Suprapubic skin (tissue), 4 donors: Measurements from ENCODE around the gene DNHD1. TPM values are rescaled to one million over a fixed set of nuclear protein-coding genes. Genes with fewer than 3 reads are reported as not detected.

Experiments
- DNase-seq, 2 donors: peaks; one replicate each; pipeline ENCODE4 v3.0.0-alpha.2; 2019; ENCODE audit warnings: low spot score in 2 of 2
- H3K27ac ChIP-seq: fragments of 200-600 bp; sonication (generic); one replicate; pipeline ENCODE4 v1.5.1; 2019
- H3K27me3 ChIP-seq: fragments of 200-600 bp; sonication (generic); one replicate; pipeline ENCODE4 v1.5.1; 2019
- H3K36me3 ChIP-seq: fragments of 200-600 bp; sonication (generic); one replicate; pipeline ENCODE4 v1.5.1; 2019
- H3K4me1 ChIP-seq: fragments of 200-600 bp; sonication (generic); one replicate; pipeline ENCODE4 v1.5.1; 2019
- H3K4me3 ChIP-seq: fragments of 200-600 bp; sonication (generic); one replicate; pipeline ENCODE4 v1.5.1; 2019; ENCODE audit warnings: mild to moderate bottlenecking
- H3K9me3 ChIP-seq: fragments of 200-600 bp; sonication (generic); one replicate; pipeline ENCODE4 v1.5.1; 2019
- EP300 ChIP-seq: sonication (generic); formaldehyde crosslinking; IDR thresholded peaks from one replicate; pipeline ENCODE4 v1.6.1; 2017; ENCODE audit warnings: antibody characterized with exemption
- POLR2A ChIP-seq, 2 donors: fragments of 450-650 bp; IDR thresholded peaks; one replicate each; pipeline ENCODE4 v1.6.1; 2017; ENCODE audit warnings: antibody characterized with exemption in 2 of 2, mild to moderate bottlenecking in 2 of 2, moderate library complexity in 2 of 2
- POLR2AphosphoS5 ChIP-seq, 3 donors: sonication (generic); formaldehyde crosslinking; IDR thresholded peaks; one replicate each; pipeline ENCODE4 v1.6.1; 2017; ENCODE audit warnings: antibody characterized with exemption in 3 of 3
- WGBS: methylation state at CpG from one replicate; pipeline ENCODE4 v1.1.5; 2018; 5-methylcytosine and 5-hydroxymethylcytosine counted together
- total RNA-seq, 4 donors: library from RNA; depleted of rRNA; stranded (reverse); fragments of >200 nt; gene quantifications; one replicate each; pipeline ENCODE4 v1.1.0, GENCODE V29; 2016
- TF ChIP-seq, protein P1 (sequence below), 2 donors: fragments of 200-600 bp in 1 of 2; fragments of 450-650 bp in 1 of 2; sonication (generic) in 1 of 2; IDR thresholded peaks; one replicate each; pipeline ENCODE4 v1.5.1; 2016 to 2019; ENCODE audit warnings: antibody characterized with exemption in 2 of 2, mild to moderate bottlenecking in 1 of 2, moderate library complexity in 1 of 2

DNHD1 gene
- total RNA-seq, 4 donors from 2014 or later = 6.2 to 32.0 (median 9.6) TPM

DNA sequence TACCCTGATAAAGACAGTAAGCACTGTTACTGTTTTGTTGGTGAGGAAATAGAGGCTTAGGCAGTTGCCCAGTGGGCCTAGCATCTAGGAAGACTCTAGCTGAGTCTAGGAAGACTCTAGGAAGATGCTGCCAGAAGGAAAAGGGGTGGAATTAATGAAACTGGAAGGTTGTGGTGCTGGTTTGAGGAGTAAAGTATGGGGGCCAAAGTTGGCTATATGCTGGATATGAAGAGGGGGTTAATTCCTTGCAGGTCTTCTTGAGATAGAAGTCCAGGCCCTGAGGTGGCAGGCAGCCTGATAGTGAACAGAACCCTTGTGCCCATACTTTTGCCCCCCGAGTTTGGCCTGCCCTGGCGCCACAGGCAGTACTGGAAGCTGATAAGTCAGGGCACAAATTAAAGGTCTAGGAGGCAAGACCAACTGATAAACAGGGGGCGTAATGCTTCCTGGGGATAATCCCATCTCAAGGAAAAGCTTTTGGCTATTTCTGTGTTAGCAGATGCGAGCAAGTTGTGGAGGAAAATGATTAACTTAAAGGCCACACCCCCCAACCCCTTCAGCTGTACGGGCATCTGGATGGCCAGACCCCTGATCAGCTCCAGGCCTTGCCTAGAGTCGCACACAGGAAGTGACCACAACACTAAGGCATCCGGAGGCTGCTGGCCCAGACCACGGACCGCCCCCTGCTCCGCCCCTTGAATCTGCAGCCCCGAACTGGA lies 109.5 kb downstream of the DNHD1 start:
- peaks cover 67% of the 10 kb centered on the region for H3K4me1 ChIP-seq
- peak overlapping the region; percentile 83 for H3K27ac ChIP-seq
- H3K27me3 ChIP-seq = no peaks in the 10 kb centered on the region
- TF ChIP-seq, protein P1, sequence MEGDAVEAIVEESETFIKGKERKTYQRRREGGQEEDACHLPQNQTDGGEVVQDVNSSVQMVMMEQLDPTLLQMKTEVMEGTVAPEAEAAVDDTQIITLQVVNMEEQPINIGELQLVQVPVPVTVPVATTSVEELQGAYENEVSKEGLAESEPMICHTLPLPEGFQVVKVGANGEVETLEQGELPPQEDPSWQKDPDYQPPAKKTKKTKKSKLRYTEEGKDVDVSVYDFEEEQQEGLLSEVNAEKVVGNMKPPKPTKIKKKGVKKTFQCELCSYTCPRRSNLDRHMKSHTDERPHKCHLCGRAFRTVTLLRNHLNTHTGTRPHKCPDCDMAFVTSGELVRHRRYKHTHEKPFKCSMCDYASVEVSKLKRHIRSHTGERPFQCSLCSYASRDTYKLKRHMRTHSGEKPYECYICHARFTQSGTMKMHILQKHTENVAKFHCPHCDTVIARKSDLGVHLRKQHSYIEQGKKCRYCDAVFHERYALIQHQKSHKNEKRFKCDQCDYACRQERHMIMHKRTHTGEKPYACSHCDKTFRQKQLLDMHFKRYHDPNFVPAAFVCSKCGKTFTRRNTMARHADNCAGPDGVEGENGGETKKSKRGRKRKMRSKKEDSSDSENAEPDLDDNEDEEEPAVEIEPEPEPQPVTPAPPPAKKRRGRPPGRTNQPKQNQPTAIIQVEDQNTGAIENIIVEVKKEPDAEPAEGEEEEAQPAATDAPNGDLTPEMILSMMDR (IDR thresholded peaks at IDR 0.05) = no peak
- peak; percentile 10 for TF ChIP-seq EP300
- TF ChIP-seq POLR2AphosphoS5 (IDR thresholded peaks at IDR 0.05) = peak in 1 of 3 donors; percentile 44
- no peak for TF ChIP-seq POLR2A (IDR thresholded peaks at IDR 0.05)
- peak overlapping the region; percentile 54 for H3K4me3 ChIP-seq
- no peaks in the 10 kb centered on the region for H3K9me3 ChIP-seq
- WGBS = 13% methylated on average over 11 of the region's 11 CpGs
- H3K36me3 ChIP-seq = peaks cover 31% of the 10 kb centered on the region
- peak; percentile 94 to 96 for DNase-seq

DNA sequence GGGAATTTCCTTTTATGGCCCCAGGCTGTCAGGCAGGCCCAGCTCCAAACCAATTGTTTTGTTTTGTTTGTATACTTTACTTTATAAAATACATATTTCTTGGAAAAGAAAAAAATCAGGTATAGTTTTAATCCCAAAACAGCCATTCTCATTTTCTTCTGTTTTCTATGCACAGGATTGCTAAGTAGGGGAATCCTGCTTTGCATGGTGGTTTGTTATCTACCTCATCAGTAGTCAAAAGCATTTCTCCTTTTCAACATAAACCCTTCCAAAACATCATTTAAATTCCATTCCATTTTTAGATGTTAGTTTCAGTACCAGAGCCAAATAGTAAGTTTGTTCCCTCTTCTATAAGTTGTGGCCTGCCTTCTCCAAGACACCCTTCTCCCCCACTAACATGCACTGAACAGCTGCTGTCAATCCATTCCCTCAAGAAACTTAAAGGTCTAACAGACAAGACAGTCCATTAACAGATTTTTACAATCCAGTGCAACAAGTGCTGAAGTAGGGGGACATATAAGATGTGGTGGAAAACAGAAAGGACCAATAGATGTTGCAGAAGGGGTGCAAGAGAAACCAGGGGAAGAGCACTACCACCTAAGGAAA lies 110.2 kb downstream of the DNHD1 start:
- DNase-seq = no peak

DNA sequence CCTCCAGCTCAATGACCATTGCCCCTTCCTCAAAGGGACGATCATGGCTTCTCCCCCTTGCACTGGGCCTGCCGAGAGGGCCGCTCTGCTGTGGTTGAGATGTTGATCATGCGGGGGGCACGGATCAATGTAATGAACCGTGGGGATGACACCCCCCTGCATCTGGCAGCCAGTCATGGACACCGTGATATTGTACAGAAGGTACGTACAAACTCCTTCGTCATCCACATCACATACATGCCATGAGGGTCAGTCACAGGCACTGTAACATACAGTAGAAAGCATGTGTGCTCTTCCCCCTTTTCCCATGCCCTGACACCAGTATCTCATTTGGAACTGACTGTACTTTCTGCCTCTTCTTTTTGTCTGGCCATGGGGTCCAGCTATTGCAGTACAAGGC lies 110.9 kb downstream of the DNHD1 start:
- 80% methylated on average over 8 of the region's 9 CpGs for WGBS
- Histone ChIP-seq H3K27me3 (no peaks in the 10 kb centered on the region), H3K27ac (peak overlapping the region; percentile 28), H3K4me1 (peaks cover 62% of the 10 kb centered on the region), H3K9me3 (no peaks in the 10 kb centered on the region), H3K36me3 (peaks cover 31% of the 10 kb centered on the region), H3K4me3 (no peak overlapping the region)
- DNase-seq = no peak
- TF ChIP-seq, protein P1 (IDR thresholded peaks at IDR 0.05) = no peak
- TF ChIP-seq POLR2A (IDR thresholded peaks at IDR 0.05) (no peak), EP300 (no peak), POLR2AphosphoS5 (IDR thresholded peaks at IDR 0.05) (no peak)

More for the DNA sequence above, 110.2 kb downstream of the DNHD1 start:
- H3K9me3 ChIP-seq = no peaks in the 10 kb centered on the region
- TF ChIP-seq, protein P1 (IDR thresholded peaks at IDR 0.05) = no peak
- TF ChIP-seq EP300 (no peak), POLR2AphosphoS5 (IDR thresholded peaks at IDR 0.05) (no peak), POLR2A (IDR thresholded peaks at IDR 0.05) (no peak)
- peak overlapping the region; percentile 28 for H3K27ac ChIP-seq
- H3K36me3 ChIP-seq = peaks cover 31% of the 10 kb centered on the region
- H3K4me3 ChIP-seq = peak overlapping the region; percentile 54
- H3K27me3 ChIP-seq = no peaks in the 10 kb centered on the region
- peaks cover 61% of the 10 kb centered on the region for H3K4me1 ChIP-seq

DNA sequence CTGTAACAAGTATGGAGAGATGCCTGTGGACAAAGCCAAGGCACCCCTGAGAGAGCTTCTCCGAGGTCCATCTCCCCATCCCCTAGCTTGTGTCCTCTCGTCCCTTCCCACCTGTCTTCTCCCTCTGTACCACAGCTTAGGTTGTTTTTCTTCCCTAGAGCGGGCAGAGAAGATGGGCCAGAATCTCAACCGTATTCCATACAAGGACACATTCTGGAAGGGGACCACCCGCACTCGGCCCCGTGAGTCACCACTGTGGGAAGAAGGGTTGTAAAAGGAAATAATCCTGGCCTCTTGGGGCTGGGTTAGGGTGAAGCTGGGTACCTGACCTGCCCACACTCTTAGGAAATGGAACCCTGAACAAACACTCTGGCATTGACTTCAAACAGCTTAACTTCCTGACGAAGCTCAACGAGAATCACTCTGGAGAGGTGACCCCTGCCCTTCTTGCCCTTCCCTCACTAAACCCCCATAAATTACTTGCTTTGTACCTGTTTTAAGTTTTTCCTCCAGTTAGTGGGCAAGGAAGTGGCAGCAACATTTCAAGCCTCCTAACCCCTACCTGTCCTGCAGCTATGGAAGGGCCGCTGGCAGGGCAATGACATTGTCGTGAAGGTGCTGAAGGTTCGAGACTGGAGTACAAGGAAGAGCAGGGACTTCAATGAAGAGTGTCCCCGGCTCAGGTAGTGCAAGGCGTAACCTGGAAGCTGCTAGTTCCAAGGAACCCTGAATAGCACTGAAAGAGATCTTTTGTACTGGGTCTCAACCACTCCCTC lies 111.8 kb downstream of the DNHD1 start:
- Histone ChIP-seq H3K4me1 (peaks cover 67% of the 10 kb centered on the region), H3K27ac (no peak overlapping the region), H3K9me3 (no peaks in the 10 kb centered on the region), H3K4me3 (no peak overlapping the region), H3K27me3 (no peaks in the 10 kb centered on the region), H3K36me3 (peaks cover 31% of the 10 kb centered on the region)
- WGBS = 79% methylated on average over 14 of the region's 14 CpGs
- DNase-seq = no peak
- no peak for TF ChIP-seq POLR2AphosphoS5 (IDR thresholded peaks at IDR 0.05)

DNA sequence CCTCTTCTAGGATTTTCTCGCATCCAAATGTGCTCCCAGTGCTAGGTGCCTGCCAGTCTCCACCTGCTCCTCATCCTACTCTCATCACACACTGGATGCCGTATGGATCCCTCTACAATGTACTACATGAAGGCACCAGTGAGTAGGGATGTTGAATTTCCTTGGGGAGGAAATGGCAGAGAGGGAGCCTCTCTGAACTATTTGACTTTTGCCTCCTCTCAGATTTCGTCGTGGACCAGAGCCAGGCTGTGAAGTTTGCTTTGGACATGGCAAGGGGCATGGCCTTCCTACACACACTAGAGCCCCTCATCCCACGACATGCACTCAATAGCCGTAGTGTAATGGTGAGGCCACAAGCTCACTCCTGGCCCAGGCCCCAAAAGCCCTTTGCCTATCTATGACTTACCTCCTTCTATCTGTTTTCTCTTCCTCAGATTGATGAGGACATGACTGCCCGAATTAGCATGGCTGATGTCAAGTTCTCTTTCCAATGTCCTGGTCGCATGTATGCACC lies 112.5 kb downstream of the DNHD1 start:
- DNase-seq = no peak
- TF ChIP-seq, protein P1 (IDR thresholded peaks at IDR 0.05) = no peak
- TF ChIP-seq POLR2AphosphoS5 (IDR thresholded peaks at IDR 0.05) (no peak), POLR2A (IDR thresholded peaks at IDR 0.05) (no peak), EP300 (no peak)
- 83% methylated on average over 8 of the region's 8 CpGs for WGBS
- Histone ChIP-seq H3K27ac (no peak overlapping the region), H3K4me1 (peaks cover 63% of the 10 kb centered on the region), H3K9me3 (no peaks in the 10 kb centered on the region), H3K36me3 (peaks cover 31% of the 10 kb centered on the region), H3K4me3 (no peak overlapping the region), H3K27me3 (no peaks in the 10 kb centered on the region)
